PC-9 (cell line): ENCODE measurements around the gene NCK2. TPM values are rescaled to one million over a fixed set of nuclear protein-coding genes. Genes with fewer than 3 reads are reported as not detected.

Experiments
- BruUV-seq: library from RNA; stranded (reverse); fragments of 400-500 nt; replicated peaks from 2 replicates; lab custom pipeline; 2021; lab: Mats Ljungman, UMichigan
- CTCF ChIA-PET: fragments of 300-600 bp; sonication (Branson Sonifier 250); formaldehyde crosslinking; loops from one replicate; lab custom pipeline; 2022; ENCODE audit warnings: antibody characterized with exemption; lab: Charles Lee
- POLR2A ChIA-PET: fragments of 300-600 bp; sonication (Branson Sonifier 250); formaldehyde crosslinking; loops from one replicate; lab custom pipeline; 2022; ENCODE audit warnings: antibody characterized with exemption; ENCODE audit not compliant: unreplicated experiment; lab: Charles Lee
- DNase-seq, 2 experiments: peaks; one replicate each; pipeline versions ENCODE4 v3.0.0 to v3.0.0-alpha.2; 2015 to 2022; ENCODE audit warnings: mixed read lengths in 1 of 2
- H2AFZ ChIP-seq: fragments of 200-600 bp; sonication (generic); 2 replicates; pipeline ENCODE4 v1.8.1; 2017; ENCODE audit warnings: antibody characterized with exemption
- H3F3A ChIP-seq: fragments of 200-600 bp; sonication (generic); 2 replicates; pipeline ENCODE4 v1.8.1; 2017; ENCODE audit warnings: antibody characterized with exemption, mild to moderate bottlenecking, low read depth; ENCODE audit not compliant: insufficient read depth
- H3K27ac ChIP-seq: fragments of 200-600 bp; sonication (generic); 2 replicates; pipeline ENCODE4 v1.6.1; 2016; ENCODE audit warnings: mixed run types
- H3K27me3 ChIP-seq: fragments of 200-600 bp; sonication (generic); 2 replicates; pipeline ENCODE4 v1.6.1; 2016; ENCODE audit warnings: low read depth, mixed run types; ENCODE audit not compliant: insufficient read depth
- H3K36me3 ChIP-seq: fragments of 200-600 bp; sonication (generic); 2 replicates; pipeline ENCODE4 v1.6.1; 2016; ENCODE audit warnings: low read depth, mixed run types
- H3K4me1 ChIP-seq: fragments of 200-600 bp; sonication (generic); replicated peaks from 2 replicates; pipeline ENCODE4 v1.6.1; 2016; ENCODE audit warnings: mixed run types; ENCODE audit not compliant: insufficient read depth
- H3K4me2 ChIP-seq: fragments of 200-600 bp; sonication (generic); 2 replicates; pipeline ENCODE4 v1.6.1; 2017; ENCODE audit warnings: mixed run types
- H3K4me3 ChIP-seq: fragments of 200-600 bp; sonication (generic); 2 replicates; pipeline ENCODE4 v1.6.1; 2016; ENCODE audit warnings: mixed run types
- H3K79me2 ChIP-seq: fragments of 200-600 bp; sonication (generic); 2 replicates; pipeline ENCODE4 v1.6.1; 2017; ENCODE audit warnings: low read depth, mixed run types
- H3K9me2 ChIP-seq: fragments of 200-600 bp; sonication (generic); 2 replicates; pipeline ENCODE4 v1.8.1; 2017; ENCODE audit warnings: mild to moderate bottlenecking; ENCODE audit not compliant: insufficient read depth
- H3K9me3 ChIP-seq: fragments of 200-600 bp; sonication (generic); 2 replicates; pipeline ENCODE4 v1.8.1; 2016; ENCODE audit warnings: low read depth; ENCODE audit not compliant: insufficient read depth
- H4K20me1 ChIP-seq: fragments of 200-600 bp; sonication (generic); 2 replicates; pipeline ENCODE4 v1.8.1; 2017; ENCODE audit not compliant: insufficient read depth
- EZH2 ChIP-seq: fragments of 200-600 bp; sonication (generic); IDR thresholded peaks from 2 replicates; pipeline ENCODE4 v1.8.0; 2017; ENCODE audit warnings: antibody characterized with exemption, low read depth
- intact Hi-C: fragments of 100-400 bp; cut with micrococcal nuclease; formaldehyde crosslinking; loops from one replicate; pipeline ENCODE4 v1.10.0; 2022; ENCODE audit not compliant: unreplicated experiment
- total RNA-seq: library from RNA; stranded (reverse); gene quantifications from 2 replicates; pipeline ENCODE4 v1.2.3, GENCODE V29; 2021
- TF ChIP-seq, protein P1 (sequence below): fragments of 200-600 bp; sonication (generic); conservative IDR thresholded peaks from 2 replicates; pipeline ENCODE4 v1.6.1; 2017; ENCODE audit warnings: mixed run types, antibody characterized with exemption, mild to moderate bottlenecking, moderate library complexity

The NCK2 gene
- total RNA-seq, 1 experiment from 2014 or later = 26.0 TPM

GRCh38 chr2:105771836-105772235 is 27.1 kb downstream of the NCK2 start:
- Histone ChIP-seq H3K79me2 (no peaks in the 10 kb centered on the region), H4K20me1 (peaks cover 3% of the 10 kb centered on the region; the same call in 1 of the 2 replicates), H3K9me3 (no peaks in the 10 kb centered on the region), H3K27me3 (no peaks in the 10 kb centered on the region), H3K4me2 (no peak overlapping the region), H3K36me3 (no peaks in the 10 kb centered on the region), H3K4me1 (no peaks in the 10 kb centered on the region), H3F3A (no peaks in the 10 kb centered on the region), H3K27ac (no peak overlapping the region), H3K4me3 (no peak overlapping the region), H3K9me2 (no peaks in the 10 kb centered on the region; the same call in 1 of the 2 replicates), H2AFZ (no peak overlapping the region)
- no TSS peak for BruUV-seq
- ChIA-PET POLR2A (no interaction called here), CTCF (no interaction called here)
- DNase-seq = no peak
- TF ChIP-seq, protein P1, sequence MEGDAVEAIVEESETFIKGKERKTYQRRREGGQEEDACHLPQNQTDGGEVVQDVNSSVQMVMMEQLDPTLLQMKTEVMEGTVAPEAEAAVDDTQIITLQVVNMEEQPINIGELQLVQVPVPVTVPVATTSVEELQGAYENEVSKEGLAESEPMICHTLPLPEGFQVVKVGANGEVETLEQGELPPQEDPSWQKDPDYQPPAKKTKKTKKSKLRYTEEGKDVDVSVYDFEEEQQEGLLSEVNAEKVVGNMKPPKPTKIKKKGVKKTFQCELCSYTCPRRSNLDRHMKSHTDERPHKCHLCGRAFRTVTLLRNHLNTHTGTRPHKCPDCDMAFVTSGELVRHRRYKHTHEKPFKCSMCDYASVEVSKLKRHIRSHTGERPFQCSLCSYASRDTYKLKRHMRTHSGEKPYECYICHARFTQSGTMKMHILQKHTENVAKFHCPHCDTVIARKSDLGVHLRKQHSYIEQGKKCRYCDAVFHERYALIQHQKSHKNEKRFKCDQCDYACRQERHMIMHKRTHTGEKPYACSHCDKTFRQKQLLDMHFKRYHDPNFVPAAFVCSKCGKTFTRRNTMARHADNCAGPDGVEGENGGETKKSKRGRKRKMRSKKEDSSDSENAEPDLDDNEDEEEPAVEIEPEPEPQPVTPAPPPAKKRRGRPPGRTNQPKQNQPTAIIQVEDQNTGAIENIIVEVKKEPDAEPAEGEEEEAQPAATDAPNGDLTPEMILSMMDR = no peak
- TF ChIP-seq EZH2 = no peak
- intact Hi-C loops = no loop called here

DNA sequence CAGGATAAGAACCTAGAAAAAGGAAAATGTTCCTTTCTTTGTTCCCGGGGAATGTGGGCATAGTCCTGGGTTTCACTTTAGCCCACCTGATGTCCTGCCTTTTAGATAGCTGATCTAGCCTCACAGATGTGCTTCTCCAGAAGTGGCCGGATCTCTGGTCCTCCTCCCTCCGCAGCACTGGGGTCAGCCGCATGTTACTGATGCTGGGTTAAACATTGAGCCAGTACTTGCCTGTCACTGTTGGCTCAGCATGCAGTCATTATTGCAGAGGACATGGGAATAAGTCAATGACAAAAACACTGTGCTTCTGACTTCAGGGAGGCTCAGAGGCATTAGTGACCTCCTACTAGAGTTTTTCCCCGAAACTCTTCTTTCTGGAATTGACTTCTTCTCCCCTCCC is 27.6 kb downstream of the NCK2 start:
- Histone ChIP-seq H3F3A (no peaks in the 10 kb centered on the region), H3K9me3 (no peaks in the 10 kb centered on the region), H3K4me2 (no peak overlapping the region), H3K4me1 (no peaks in the 10 kb centered on the region), H3K9me2 (no peaks in the 10 kb centered on the region; the same call in 1 of the 2 replicates), H3K27ac (no peak overlapping the region), H3K27me3 (no peaks in the 10 kb centered on the region), H4K20me1 (peaks cover 3% of the 10 kb centered on the region; the same call in 1 of the 2 replicates), H3K4me3 (no peak overlapping the region), H2AFZ (no peak overlapping the region), H3K79me2 (no peaks in the 10 kb centered on the region), H3K36me3 (no peaks in the 10 kb centered on the region)
- BruUV-seq = no TSS peak
- intact Hi-C loops = no loop called here
- POLR2A ChIA-PET = no interaction called here
- DNase-seq = no peak
- CTCF ChIA-PET = no interaction called here
- TF ChIP-seq, protein P1 = no peak
- TF ChIP-seq EZH2 = no peak

DNA sequence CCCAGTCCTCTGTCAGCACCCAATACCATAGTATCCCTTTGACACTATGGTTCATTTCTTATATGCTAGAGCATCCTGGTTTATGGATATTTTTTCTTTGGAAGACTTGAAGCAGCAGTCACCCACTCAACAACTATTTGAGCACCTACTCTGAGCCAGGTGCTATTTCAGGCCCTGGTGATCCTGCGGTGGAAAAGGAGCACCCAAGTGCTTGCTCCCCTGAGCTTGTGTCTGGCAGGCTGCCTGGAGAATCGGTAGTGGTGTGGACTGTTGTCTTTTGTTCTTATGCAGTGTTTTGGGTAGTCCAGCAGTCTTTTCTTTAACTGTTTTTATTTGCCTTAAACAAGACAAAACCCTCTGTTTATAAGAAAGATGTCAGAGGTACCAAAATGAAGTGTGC is 28.9 kb downstream of the NCK2 start:
- TF ChIP-seq EZH2 = no peak
- TF ChIP-seq, protein P1 = no peak
- no peaks in the 10 kb centered on the region for H3K9me3 ChIP-seq
- no peaks in the 10 kb centered on the region for H3K36me3 ChIP-seq
- intact Hi-C loops = no loop called here
- no peaks in the 10 kb centered on the region for H3K4me1 ChIP-seq
- no peak for DNase-seq
- no peak overlapping the region for H2AFZ ChIP-seq
- BruUV-seq = no TSS peak
- no peaks in the 10 kb centered on the region for H3F3A ChIP-seq
- ChIA-PET CTCF (no interaction called here), POLR2A (no interaction called here)
- H3K4me3 ChIP-seq = no peak overlapping the region
- peaks cover 3% of the 10 kb centered on the region; the same call in 1 of the 2 replicates for H4K20me1 ChIP-seq
- no peak overlapping the region for H3K27ac ChIP-seq
- H3K9me2 ChIP-seq = no peaks in the 10 kb centered on the region; the same call in 1 of the 2 replicates
- H3K4me2 ChIP-seq = no peak overlapping the region
- no peaks in the 10 kb centered on the region for H3K79me2 ChIP-seq
- H3K27me3 ChIP-seq = no peaks in the 10 kb centered on the region
